CMK (cell line): ENCODE data around the gene DOCK11.
"Not testable (repeated sequence)": the region's sequence is repeated elsewhere in the genome, so short reads cannot be mapped to it uniquely, and the experiment has no call there.

Source experiments
- DNase-seq: peaks from one replicate; pipeline ENCODE4 v3.0.0-alpha.2; 2010; ENCODE audit warnings: low read depth

DOCK11 gene

GRCh38 chrX:118570209-118570608 lies 74.6 kb downstream of the DOCK11 start:
- DNase-seq: no peak

DNA sequence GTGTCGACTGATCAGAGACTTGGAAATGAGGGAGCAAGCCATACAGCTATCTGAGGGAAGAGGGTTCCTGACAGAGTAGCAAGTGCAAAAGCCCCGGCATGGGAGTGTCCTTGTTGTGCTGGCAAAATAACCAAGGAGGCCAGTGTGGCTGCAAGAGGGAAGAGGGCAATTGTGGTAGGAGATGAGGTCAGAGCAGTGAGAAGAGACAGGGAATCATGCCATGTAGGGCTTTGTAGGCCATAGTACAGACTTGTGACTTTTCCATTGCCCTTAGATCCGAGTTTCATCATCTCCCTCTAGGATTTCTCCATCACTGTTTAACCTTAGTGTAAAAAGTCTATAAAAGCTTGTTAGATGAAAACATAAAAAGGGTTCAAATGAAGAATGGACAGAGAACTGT lies 76.2 kb downstream of the DOCK11 start:
- no peak for DNase-seq

DNA sequence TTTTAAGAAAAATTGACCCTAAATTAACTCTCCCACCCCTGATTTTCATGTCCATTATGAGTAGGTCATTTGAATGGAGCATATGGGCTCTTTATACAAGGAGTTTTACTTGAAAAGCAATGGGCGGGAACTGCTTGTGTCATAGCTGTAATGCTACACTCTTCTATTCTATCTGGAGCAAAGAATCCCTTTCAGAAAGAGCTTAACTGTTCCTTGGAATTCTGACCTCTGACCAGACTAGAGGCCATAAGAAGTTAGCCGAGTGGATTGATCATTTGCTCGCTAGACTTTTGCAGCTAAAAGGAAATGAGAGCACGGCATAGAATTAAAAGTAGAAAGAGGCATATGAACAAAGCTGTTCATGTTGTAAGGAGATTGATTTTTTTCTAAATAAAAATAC lies 79.1 kb downstream of the DOCK11 start:
- DNase-seq: no peak

DNA sequence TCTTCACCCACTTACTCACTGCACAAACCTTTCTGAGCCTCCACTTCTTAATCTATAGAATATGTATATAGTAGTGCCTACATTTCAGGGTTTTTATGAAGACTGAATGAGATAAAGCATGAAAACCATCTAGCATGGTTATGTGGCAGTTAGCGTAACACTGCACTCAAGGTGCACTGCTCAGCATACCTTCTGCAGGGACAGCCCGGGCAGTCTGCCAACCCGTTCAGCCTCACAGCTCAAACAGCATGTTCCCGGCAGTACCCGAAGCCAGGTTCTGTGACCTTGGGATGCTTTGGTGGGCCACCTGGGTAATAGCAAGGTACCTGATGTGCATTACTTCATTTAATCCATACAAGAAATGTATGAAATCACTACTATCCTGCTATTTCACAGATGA lies 81.4 kb downstream of the DOCK11 start:
- no peak for DNase-seq

DNA sequence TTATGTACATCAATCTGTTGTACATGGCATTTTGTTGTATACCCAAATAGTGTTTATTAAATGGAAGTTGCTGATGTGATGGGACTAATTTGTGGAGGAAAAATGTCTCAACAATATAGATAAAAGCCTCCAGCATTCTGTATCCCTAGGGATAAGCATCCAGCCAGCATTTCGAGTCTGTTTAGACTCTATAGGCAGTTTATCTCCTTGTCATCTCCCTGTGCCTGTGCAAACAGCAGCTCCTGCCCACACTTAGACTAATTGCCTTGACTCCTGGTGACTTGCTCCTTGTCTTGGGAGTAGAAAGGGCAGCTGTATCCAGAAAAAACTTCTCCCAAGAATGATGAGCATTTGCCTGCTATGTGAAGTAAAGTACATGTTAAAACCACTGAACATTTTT lies 83.8 kb downstream of the DOCK11 start:
- DNase-seq: no peak

DNA sequence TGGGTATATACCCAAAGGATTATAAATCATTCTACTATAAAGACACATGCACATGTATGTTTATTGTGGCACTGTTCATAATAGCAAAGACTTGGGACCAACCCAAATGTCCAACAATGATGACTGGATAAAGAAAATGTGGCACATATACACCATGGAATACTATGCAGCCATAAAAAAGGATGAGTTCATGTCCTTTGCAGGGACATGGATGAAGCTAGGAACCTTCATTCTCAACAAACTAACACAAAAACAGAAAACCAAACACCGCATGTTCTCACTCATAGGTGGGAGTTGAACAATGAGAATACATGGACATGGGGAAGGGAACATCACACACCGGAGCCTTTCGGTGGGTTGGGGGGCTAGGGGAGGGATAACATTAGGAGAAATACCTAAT lies 87.3 kb downstream of the DOCK11 start:
- not testable (repeated sequence) for DNase-seq

GRCh38 chrX:118583781-118584180 lies 88.2 kb downstream of the DOCK11 start:
- no peak for DNase-seq

DNA sequence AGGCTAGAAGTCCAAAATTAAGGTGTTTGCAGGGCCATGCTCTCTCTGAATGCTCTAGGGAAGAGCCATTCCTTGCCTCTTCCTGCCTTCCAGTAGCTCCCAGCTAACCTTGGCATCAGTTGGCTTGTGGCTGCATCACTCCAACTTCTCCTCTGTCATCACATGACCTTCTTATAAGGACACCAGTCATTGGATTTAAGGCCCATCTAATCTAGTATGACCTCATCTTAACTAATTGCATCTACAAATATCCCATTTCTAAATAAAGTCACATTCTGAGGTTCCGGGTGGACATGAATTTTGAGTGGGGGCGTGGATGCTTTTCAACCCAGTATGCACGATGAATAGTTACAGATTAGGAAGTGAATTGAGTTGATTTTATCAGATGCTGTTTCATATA lies 89.7 kb downstream of the DOCK11 start:
- no peak for DNase-seq

DNA sequence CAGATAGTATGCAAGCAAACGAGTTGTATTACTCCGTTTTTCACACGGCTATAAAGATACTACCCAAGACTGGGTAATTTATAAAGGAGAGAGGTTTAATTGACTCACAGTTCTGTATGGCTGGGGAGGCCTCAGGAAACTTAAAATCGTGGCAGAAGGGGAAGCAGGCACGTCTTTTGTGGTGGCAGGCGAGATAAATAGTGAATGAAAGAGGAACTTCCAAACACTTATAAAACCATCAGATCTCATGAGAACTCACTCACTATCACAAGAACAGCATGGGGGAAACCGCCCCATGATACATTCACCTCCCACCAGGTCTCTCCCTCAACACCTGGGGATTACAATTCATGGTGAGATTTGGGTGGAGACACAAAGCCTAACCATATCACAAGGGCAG lies 90.6 kb downstream of the DOCK11 start:
- not testable (repeated sequence) for DNase-seq

DNA sequence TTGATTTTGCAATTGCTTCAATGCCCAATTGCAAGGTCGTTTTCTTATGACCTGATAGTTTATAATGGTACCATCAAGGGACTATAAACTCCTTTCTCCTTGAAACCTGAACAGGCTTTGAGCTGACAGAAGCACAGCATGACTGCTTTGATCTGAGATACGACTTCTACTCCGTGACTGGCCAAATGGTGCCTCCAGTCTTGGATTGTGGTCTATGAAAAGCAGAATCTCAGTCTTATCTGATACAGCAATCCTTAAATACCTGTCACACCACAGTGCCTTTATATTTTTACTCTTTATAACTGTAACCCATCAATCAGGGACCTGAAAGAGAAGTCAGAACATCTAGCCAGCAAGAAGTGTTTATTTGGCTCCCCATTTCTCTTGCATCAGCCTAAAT lies 93.1 kb downstream of the DOCK11 start:
- no peak for DNase-seq

- DNase-seq: no peak
Measured at GRCh38 chrX:118589227-118589626, 93.6 kb downstream of the DOCK11 start.

- DNase-seq: no peak
Measured at GRCh38 chrX:118593407-118593806, 97.8 kb downstream of the DOCK11 start.

- DNase-seq: no peak
Measured at GRCh38 chrX:118594697-118595420, 99.2 kb downstream of the DOCK11 start.

- DNase-seq: no peak
Measured at GRCh38 chrX:118595501-118596042, 100.0 kb downstream of the DOCK11 start.

- no peak for DNase-seq
Measured at GRCh38 chrX:118596390-118596789, 100.8 kb downstream of the DOCK11 start.

DNA sequence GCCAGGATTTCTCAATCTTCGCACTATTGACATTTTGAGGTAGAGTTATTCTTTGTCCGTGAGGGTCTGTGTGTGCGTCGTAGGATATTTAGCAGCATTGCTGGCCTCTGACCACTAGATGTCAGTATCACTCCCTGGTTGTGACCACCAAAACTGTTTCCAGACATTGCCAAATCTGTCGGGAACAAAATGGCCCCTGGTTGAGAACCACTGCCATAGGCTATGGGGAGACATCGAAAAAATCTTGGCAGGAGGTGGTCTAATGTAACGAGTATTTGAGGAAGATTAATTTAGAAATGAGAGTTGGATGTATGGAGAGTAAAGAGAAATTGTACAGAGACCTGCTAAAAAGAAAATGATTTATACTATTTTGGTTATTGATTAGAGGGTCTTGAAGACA lies 108.4 kb downstream of the DOCK11 start:
- DNase-seq: peak; percentile 31

GRCh38 chrX:118612290-118612689 lies 116.7 kb downstream of the DOCK11 start:
- DNase-seq: no peak

DNA sequence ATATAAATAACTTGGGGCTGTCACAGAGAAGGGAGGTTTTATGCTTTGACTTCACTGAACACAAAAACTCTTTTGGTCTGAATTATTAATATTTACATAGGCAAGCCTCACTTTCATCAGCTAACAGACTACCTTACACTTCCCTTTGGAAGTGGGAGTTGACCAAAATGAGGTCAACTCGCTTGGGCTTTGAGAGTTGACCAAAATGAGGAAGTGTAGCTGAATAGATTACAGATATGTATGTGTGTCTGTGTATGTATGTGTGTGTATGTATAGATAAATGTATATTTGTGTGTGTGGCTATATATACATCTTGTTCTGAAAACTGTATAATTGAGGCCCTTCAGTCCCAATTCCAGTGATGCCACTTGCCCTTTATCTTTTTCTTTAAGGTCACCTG lies 118.5 kb downstream of the DOCK11 start:
- DNase-seq: peak; percentile 29

- no peak for DNase-seq
Measured at GRCh38 chrX:118615141-118615540, 119.5 kb downstream of the DOCK11 start.

GRCh38 chrX:118621081-118621759 lies 125.6 kb downstream of the DOCK11 start:
- DNase-seq: no peak

DNA sequence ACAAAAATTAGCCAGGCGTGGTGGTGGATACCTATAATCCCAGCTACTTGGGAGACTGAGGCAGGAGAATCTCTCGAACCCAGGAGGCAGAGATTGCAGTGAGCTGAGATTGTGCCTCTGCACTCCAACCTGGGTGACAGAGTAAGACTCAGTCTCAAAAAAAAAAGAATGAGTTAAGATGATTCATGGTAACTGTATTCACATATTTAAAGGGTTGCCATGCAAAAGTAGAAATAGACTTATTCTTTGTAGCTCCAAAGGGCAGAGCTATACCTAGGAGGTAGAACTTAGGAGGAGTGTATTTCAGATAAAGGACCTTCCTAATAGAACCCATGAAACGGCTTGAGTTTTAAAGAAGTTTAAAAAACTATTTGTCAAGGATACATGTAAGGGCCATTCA lies 127.4 kb downstream of the DOCK11 start:
- DNase-seq: no peak

DNA sequence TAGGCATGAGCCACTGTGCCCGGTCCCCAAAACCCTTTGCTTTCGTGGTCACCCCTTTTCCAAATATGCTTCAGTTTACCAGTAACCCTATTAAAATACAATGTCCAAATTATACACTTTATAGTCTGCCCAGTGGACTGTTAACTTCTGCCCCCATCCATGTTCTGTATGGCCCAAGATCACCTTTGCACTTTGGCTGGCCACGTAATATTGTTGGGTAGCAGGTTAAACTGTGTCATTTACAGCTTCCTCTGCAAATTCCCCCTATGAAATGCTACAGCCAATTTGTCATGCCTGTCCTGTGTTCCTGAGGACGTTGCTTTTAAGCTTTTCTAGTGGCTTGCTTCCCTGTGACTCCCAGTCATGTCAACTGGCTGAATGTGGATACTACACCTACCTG lies 130.7 kb downstream of the DOCK11 start:
- no peak for DNase-seq

DNA sequence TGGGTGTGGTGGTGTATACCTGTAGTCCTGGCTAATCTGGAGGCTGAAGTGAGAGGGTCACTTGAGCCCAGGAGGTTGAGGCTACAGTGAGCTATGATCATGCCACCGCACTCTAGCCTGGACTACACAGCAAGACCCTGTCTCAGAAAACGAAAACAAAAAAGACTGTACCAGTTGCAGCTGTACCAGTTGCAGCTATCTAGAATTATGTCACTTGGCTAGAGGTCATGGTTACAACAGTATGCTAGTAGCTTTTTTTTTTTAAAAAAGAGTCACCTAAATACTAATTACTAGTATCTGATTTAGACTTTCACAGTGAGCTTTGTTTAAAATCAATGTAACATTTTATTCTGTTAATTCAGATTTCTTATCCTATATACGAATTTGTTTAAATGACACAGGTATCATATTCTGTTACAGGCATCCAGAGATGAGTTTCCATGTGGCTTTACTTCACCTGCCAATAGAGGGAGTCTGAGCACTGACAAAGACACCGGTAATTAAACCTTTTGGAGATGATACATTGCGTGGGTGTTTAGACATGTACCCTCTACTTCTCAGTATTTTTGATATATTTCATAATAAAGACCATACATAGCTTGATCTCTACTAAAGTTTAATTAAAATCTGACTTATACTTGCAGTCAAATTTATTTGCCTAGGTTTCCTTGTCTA lies 131.6 kb downstream of the DOCK11 start:
- no peak for DNase-seq
